Measurements from ENCODE around the gene ADAMTSL3.
"Not testable (repeated sequence)": the region's sequence is repeated elsewhere in the genome, so short reads cannot be mapped to it uniquely, and the experiment has no call there.

Gene ADAMTSL3

DNA sequence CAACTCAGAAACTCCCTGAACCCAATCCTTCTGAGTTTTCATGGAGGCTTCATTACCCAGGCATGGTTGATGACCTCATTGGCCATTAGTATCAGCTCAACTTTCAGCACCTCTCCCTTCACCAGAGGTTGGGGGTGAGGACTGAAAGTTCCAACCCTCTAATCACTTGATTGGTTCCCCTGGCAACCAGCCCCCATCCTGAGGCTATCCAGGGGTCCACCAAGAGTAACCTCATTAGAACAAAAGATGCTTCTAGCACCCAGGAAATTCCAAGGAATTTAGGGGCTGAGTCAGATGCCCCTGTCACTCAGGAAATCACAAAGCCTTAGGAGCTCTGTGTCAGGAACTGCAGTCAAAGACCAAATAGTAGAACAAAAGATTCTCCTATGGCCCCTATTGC is 43.8 kb downstream of the ADAMTSL3 start:
- no peak for DNase-seq (ENCODE audit: low read depth in 2 of 2)

DNA sequence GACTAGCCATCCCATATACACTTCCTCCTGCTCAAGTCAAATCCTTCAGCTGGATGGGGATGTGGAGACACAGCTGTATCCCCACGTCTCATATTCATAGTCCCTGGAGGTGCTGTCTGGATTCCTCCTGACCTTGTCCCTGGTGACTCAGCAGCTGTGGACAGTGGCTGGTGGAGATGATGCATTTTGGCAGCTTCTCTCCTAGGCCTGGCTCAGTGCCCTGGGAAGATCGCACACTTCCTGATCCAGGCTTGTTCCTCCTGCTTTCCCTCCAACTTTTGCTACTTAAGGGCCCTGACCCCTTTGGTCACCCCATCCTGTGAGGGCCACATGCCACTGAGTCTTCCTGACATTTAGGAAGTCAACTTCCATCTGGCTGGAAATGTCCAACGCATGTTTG is 44.4 kb downstream of the ADAMTSL3 start:
- no peak for DNase-seq (ENCODE audit: low read depth in 2 of 2)

DNA sequence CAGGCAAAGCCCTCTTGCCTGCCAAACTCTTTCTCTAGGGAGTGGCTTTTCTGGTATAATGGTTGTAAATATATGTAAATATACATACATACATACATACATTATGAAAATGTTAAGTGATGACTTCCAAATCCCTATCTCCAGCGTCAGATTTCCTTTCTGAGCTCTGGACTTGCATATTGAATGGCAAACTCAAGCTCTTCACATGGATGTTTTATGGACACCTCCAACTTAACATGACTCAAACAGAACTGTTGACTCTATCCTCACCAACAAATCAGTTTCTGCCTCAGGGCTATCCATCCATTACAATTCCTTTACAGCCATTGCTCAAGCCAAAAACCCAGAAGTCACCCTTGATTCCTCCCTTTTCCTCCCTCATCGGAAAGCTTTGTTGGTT is 45.1 kb downstream of the ADAMTSL3 start:
- DNase-seq (ENCODE audit: low read depth in 2 of 2), result no peak

DNA sequence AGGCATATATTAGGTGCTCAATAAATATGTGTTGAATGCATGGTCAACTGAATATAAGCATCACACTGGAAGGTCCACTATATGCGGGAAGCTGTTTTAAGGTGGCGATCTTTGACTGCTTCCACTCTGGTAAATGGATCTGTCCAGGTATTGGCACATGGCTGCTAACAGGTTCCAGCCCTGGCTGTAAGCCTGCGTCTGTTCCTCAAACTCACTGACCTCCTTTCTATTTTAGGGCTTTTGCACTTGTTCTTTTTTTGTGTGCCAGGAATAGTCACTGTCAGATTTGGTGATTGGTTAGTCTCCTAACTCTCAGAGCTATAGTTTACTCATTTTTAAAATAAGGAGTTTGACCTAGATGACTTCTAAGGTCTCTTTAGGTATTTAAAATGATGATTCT is 46.2 kb downstream of the ADAMTSL3 start:
- no peak for DNase-seq (ENCODE audit: low read depth in 2 of 2)

DNA sequence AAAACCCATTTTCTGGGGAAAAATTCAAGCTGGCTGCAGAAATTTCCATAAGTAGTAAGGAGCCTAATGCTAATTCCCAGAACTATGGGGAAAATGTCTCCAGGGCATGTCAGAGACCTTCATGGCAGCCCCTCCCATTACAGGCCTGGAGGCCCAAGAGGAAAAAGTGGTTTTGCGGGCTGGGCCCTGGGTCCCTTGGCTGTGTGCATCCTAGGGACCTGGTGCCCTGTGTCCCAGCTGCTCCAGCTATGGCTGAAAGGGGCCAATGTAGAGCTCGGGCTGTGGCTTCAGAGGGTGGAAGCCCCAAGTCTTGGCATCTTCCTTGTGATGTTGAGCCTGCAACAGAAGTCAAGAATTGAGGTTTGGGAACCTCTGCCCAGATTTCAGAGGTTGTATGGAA is 48.4 kb downstream of the ADAMTSL3 start:
- not testable (repeated sequence) for DNase-seq (ENCODE audit: low read depth in 2 of 2)

DNA sequence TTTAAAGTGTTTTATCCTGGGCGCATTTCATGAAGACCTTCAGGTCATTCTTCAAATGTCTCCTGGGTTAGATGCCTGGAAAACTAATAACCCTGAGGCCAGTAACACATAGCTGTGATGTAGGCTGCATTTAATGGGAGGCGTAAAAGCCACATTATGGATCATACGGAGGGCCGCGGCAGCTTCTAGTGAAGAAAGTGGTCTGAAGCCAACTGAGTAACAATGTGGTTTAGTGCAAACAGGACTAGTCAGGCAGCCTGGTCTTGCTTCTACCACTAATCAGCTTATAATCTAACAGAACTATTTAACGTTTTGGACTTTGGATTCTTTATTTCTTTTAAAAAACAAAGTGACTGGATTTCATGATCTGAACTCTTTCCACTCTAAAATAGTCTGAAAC is 54.4 kb downstream of the ADAMTSL3 start:
- DNase-seq (ENCODE audit: low read depth in 2 of 2), result no peak

DNA sequence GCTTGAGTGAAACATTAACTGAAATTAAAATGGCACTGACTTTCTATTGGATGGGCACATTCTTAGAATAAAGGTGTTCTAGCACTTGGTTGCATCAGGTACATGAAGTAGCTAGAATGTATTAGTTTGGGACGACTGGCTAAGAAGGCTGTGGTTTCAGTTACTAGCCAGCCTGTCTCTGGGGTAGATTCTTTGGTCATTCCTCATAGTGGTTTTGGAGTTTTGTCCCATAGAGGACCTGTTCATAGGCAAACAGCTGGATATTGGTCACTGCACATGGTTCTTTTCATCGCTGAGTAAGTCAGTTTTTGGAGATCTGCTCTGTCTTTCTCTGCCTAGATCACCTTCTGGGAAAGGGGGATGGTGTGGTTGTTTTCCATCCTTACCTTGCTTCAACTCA is 55.3 kb downstream of the ADAMTSL3 start:
- no peak for DNase-seq (ENCODE audit: low read depth in 2 of 2)

DNA sequence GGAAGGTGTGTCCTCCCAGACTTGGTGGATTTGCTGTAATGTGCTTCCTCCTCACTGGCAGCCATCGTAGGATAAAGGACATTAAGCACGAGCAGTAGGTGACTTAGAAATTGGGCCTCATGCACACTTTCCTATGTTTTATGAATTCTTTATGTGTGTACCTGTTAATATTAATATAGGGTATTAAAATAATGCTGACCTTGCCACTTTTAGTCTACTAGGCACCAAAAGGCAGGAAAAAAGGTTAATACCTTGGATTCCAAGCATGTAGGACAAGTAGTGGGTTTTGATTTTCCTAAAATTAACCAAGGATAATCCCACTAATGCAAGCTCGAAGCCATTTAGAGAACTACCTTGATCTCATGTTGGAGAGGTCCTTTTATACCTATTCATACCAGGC is 55.9 kb downstream of the ADAMTSL3 start:
- no peak for DNase-seq (ENCODE audit: low read depth in 2 of 2)

DNA sequence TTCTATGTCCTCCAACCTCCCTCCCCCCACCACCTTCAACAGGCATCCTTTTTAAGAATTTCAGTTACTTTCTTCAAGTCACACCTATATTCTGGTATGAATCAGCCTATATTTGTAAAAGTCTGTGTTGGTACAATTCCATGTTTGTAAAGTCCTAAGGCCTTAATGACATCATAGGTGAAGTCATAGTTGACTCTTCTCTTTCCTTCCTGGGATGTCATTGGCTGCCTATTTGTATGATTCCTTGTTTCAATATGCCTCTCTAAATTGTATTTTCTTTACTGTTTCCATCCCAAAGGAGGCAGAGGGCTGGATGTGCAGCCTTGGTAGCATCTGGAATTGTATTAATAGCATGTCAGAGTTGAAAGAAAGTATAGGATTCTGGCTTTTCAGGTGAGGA is 56.5 kb downstream of the ADAMTSL3 start:
- DNase-seq (ENCODE audit: low read depth in 2 of 2), result no peak

DNA sequence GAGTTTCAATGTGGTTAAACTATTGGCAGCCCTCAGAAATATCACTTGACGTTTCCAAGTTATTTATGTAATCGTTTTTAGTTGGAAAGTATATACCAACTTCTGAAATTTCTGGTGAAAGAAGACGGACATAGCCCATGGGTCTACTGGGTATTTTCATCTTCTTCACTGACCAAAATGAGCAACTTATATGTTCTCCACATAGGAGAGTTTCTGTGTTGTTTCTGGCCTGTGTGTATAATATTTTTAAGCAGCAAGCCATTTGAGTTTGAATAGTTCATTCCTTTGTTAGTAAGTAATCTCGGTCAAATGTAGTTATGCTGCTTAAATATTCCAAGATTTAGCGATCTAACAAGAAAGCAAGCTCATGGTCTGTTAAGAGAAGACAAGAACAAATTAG is 57.3 kb downstream of the ADAMTSL3 start:
- no peak for DNase-seq (ENCODE audit: low read depth in 2 of 2)

DNA sequence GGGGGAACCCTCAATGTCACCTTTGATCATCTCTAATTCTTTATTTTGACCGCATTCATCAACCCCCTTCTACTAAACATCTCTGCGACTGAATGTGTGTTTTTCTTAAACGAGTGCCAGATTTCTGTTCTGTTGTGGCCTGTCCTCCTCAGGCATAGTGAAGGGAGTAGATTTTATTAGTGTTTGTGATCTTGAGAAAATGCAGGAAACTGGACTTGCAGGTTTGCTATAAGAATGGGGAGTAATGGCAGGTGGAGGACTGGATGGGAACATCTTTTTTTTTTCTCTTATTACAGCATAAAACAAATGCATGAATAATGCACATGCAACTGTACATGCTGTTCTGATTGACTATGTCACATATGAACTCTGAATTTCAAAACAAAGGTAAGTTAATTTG is 59.3 kb downstream of the ADAMTSL3 start:
- no peak for DNase-seq (ENCODE audit: low read depth in 2 of 2)

DNA sequence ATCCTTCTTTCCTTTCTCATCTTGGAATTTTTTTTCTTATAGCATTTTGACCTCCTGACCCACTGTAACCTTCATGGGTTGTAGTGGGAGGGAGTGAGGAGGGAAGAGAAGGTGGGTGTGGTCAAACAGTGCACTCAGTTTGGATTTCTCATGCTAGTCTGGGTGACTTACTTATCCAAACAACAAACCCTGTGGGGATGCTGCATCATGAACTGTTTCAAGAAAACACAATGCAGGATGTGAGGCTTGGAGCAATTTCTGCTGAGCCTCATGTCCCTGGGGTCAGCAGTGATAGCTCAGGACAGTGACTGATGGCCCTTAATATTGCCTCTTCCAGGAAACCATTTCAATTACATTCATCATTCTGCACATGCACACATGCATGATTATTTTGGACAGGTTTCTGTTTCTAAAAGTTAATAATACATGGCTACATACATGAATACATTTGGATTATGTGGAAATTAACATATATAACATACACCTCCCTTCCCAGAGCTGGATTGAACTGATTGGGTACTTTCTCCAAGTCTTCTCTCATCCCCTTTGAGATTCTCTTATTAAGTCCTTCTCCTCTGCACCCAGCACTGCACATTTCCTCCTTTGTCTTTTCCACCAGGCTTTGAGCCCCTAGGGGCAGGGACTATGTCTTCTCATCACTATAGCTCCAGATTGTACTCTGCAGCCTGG is 61.2 kb downstream of the ADAMTSL3 start:
- DNase-seq (ENCODE audit: low read depth in 2 of 2), result no peak

DNA sequence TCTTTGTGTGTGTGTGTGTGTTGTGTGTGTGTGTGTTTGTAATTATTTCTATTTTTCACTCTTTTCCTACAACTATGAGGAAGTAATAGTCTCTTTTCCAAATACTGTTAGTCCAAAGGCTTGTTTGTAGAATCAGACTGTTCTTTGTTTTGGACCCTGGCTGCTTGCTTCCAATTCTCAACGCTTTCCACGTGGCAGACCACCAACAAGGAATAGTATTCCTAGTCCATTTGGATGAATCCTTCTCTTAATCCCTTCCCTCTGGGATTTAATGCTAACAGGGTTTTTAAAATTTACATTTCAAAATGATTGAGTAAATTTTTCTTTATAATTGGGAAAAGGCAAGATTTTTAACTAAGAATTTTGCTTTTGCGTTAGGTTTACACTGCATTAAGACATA is 62.7 kb downstream of the ADAMTSL3 start:
- no peak for DNase-seq (ENCODE audit: low read depth in 2 of 2)

DNA sequence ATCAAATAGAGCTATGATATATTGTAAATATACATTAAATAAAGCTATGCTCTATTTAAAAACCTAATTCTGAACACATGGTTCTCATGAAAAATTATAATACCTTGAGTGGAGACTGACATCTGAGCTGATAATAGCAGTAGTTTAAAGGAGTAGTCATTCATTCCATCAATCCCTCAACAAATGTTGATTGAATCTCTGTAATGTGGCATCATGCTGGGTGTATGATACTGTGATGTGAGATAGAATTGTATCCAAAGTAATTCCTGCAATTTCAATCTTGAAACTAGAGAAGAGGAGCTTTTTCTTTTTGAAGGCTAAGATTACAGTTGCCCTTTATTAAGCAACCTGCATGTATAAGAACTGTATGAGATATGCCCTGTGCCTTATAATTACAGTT is 63.1 kb downstream of the ADAMTSL3 start:
- DNase-seq (ENCODE audit: low read depth in 2 of 2), result no peak

DNA sequence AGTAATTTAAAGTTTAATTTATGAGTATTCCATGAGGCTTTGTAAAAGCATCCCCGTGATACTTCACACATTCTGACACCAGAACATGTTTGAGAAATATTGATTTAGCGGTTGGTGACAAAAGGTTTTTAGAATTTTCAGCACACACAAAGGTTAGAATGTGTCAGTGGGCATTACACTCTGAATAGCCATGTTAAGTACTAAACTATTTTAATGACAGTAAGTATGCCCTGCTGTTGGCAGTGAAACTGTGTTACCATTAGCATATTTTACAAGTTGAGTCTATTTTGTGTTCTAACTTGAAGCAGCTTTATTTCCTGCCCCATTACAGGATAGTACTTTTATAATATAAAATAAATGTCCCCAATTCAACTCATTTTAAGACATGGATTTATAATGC is 66.5 kb downstream of the ADAMTSL3 start:
- no peak for DNase-seq (ENCODE audit: low read depth in 2 of 2)

DNA sequence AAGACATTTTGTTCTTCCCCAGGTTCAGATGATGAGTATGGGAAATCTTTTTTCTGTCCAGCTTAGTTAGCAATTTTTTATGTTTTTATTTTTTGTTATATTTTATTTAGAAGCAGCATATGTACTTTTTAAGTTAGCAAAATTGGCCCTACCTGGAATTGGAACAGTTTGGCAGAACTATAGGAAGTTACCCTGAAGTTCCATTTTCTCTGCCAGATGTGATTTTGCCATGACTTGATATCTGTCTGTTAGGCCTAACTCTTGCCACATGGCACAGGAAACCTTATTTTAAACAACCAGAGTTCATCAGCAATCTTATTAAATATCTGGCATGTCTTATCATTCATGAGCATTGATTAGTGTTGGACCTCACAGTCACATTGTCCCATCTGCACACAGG is 67.1 kb downstream of the ADAMTSL3 start:
- DNase-seq (ENCODE audit: low read depth in 2 of 2), result no peak

DNA sequence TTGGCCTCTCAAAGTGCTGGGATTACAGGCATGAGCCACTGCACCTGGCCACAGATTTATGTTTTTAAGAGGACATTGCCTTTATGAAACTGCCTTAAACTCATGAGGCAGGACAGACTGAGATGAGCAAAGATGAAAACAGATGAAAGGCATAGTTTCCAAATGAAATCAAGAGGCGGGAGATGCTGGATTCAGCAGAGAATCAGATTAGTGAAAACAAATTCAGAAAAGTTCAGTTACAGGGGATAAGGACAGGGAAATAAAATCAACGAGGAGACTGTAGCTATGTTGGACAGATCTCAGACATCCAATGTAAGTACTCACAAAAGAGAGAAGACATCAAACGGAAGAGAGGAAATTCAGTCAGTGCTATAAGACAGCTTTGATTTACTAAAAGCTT is 68.1 kb downstream of the ADAMTSL3 start:
- DNase-seq (ENCODE audit: low read depth in 2 of 2), result no peak

DNA sequence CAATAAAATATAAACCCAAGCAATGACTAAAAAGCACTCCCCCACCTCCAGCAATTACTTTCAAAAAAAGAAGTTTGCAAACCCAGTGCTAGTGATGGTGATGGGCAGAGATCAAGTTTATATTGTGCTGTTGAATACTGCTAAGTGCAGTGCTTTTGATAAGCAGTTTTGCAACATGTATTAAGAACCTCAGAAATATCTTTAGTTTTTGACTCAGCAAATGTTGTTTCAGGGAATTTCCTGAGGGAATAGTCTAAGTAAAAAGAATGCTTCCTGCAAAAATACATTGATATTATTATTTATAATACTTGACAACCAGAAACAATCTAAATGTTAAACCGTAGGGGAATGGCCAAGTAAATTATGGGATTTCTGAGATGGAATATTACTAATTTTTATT is 69.3 kb downstream of the ADAMTSL3 start:
- DNase-seq (ENCODE audit: low read depth in 2 of 2), result no peak

DNA sequence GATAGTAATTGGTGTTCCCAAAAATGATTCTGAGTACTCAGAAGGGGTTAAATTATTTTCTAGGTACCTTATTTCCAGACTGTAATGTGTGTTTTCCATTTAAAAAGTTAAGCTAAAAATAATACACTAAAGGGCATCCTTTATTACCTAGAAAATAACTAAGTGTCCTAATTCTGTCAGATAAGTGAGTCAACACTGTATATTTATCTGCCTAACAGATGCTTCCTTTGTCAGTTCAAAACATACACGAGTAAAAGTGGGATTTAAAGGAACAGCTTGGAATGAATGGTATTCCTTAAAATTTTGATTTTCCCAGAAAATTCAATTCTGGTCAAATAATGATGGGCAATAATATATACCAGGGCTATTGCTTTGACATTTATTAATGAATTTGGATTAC is 78.3 kb downstream of the ADAMTSL3 start:
- DNase-seq (ENCODE audit: low read depth in 2 of 2), result no peak

DNA sequence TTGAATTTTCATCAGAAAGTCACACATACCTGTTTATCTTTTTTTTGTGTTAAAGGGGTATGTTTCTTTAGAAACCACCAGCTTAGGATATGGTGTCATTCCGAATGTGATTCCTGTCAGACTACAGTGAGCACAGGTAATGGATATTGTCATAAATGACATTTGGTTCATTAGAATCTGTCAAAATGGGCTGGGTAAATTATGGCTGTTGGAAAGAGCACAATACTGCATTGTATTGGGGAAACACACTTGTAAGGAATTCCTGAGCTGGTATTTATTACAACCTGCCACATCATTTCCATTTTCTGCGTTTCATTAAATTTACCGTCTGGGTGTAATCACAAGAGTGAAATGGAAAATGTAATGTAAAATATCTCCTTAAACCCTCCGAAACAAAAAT is 78.8 kb downstream of the ADAMTSL3 start:
- DNase-seq (ENCODE audit: low read depth in 2 of 2), result no peak

DNA sequence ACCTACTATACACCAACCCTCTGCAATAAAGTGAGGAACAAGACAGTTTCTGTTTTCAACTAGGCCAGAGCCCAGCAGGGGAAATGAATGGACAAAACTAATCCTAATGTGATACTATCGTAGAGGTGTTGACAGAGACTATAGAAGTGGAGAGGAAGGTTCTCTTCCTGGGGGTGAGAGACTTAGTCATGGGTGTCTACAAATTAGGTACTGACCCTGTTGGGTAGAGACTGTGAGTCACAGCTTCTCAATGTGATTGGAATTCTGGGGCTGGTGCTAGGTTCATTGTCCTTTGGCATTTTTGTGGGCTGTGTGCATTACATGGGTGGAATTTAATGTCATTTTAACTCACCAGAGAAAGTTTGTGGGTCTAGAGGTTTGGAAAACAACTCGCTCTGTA is 79.3 kb downstream of the ADAMTSL3 start:
- no peak for DNase-seq (ENCODE audit: low read depth in 2 of 2)

DNA sequence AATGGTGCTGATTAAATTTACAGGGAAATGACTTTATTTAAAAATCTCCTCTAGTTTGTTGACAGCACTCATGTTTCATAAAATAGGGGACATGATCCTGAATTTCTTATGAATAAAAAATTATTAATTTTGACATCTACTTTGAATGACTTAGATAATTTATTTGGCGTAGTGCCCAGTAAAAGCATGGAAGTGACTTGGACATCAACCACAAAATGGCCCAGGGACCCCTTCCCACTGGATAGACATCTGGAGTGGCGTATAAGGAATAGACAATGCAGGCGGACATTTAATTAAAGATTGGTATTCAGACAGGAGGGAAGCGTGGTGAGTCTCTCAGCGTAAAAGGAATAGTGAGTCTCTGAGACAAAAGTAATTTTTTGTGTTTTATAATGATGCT is 79.8 kb downstream of the ADAMTSL3 start:
- DNase-seq (ENCODE audit: low read depth in 2 of 2), result no peak

DNA sequence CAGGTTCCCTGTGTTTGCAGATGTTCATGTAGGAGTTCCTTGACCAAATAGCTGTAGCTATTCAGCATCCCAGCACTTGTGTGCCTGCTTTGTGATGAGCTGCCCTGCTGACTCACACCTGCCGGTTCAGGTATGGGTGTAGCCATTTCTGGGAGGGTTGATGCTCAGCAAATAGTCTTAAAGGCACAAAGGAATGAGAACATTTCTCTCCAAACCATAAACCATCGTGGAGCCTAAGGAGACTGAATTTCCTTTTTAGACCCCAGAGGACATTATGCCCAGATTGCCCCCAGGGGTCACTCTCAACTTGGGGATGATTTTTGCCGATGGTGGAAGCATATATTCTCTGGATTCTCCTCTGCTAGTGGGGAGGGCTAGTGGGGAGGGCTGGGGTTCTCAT is 80.6 kb downstream of the ADAMTSL3 start:
- no peak for DNase-seq (ENCODE audit: low read depth in 2 of 2)

DNA sequence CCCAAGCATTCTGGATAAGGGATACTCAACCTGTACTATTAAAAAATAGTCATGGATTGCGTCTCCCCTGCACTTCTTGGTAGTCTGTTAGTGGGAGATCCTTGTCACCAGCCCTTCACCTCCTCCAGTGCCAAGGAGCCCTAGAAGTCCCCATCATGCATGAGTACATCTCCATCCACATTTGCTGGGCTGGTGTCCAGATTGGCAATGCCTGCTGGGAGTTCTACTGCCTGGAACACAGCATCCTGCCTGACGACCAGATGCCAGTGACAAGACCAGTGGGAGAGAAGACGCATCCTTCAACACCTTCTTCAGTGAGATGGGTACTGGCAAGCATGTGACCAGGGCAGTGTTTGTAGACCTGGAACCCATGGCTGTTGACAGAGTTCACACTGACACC is 85.7 kb downstream of the ADAMTSL3 start:
- DNase-seq (ENCODE audit: low read depth in 2 of 2), result no peak

DNA sequence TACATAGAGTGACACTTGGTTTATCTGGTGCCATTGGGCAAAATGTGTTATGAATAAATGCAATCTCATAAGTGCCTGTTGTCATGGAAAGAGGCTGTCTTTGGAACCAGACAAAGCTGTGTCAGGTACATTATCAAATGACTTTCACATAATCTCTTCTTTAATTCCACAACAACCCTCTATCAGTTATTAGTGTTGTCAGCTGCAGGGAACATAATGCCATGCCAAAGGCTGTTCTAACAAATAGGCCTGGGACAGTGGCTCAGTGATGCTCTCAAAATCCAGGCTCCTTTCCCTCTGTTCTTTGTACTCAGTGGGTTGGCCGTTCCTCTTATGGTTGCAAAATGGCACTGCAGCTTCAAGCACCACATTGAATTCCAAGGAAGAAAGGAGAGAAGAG is 91.8 kb downstream of the ADAMTSL3 start:
- DNase-seq (ENCODE audit: low read depth in 2 of 2), result no peak

All from stimulated activated CD4-positive, alpha-beta T cell treated with anti-CD3 and anti-CD28 coated beads, Interleukin-15, amount 100 ng/mL, for 48 hours (primary cell).